ENCODE data around the gene MAPK4.
"Not testable (repeated sequence)": the region's sequence is repeated elsewhere in the genome, so short reads cannot be mapped to it uniquely, and the experiment has no call there.

GRCh38 chr18:50609171-50609570 is 49.3 kb downstream of the MAPK4 start:
- TF ChIP-seq CTCF, POLR2AphosphoS5, POLR2A (IDR thresholded peaks at IDR 0.05): not testable (repeated sequence)

Measured in sigmoid colon (tissue), 4 donors.